ENCODE results near the gene MYBPC1.

The MYBPC1 gene

DNA sequence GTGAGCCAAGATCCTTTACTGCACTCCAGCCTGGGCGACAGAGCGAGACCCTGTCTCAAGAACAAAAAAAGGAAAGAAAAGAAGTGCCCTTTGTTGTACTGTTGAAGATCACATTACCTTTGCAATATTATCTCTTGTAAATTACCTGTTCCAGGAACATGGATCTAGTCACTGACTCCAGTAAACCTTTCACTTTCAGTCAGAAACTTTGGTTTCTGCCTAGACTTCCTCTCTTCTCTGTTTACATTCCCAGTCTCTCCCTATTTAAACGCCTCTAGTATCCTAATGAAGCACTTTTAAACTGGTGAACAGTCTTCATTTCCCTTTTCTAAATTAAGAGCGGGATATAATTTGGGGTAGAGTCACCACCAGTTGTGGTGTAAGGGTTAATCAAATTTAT lies 115.5 kb downstream of the MYBPC1 start:
- Histone ChIP-seq H3K79me2 (ENCODE audit: insufficient read depth, low read length) (no peaks in the 10 kb centered on the region), H3K36me3 (ENCODE audit: low read length) (no peaks in the 10 kb centered on the region), H3K27me3 (ENCODE audit: low read length) (no peaks in the 10 kb centered on the region), H3K4me2 (ENCODE audit: low read depth, low read length, poor library complexity, severe bottlenecking) (no peak overlapping the region), H3K9me3 (ENCODE audit: insufficient read depth, low read length) (no peaks in the 10 kb centered on the region), H4K20me1 (ENCODE audit: low read depth, low read length) (no peaks in the 10 kb centered on the region), H3K27ac (ENCODE audit: low read depth, low read length) (no peak overlapping the region), H3F3A (ENCODE audit: insufficient read depth) (no peaks in the 10 kb centered on the region), H2AFZ (ENCODE audit: low read depth, low read length, severe bottlenecking) (no peak overlapping the region), H3K4me3 (ENCODE audit: insufficient read depth, low read length, poor library complexity, severe bottlenecking) (no peak overlapping the region), H3K9me2 (replicated peaks; ENCODE audit: insufficient read depth, low read length) (no peaks in the 10 kb centered on the region), H3K9ac (ENCODE audit: low read length) (no peak overlapping the region)
- no peak for TF ChIP-seq EZH2phosphoT487 (conservative IDR thresholded peaks at IDR 0.05; ENCODE audit: low read length)

DNA sequence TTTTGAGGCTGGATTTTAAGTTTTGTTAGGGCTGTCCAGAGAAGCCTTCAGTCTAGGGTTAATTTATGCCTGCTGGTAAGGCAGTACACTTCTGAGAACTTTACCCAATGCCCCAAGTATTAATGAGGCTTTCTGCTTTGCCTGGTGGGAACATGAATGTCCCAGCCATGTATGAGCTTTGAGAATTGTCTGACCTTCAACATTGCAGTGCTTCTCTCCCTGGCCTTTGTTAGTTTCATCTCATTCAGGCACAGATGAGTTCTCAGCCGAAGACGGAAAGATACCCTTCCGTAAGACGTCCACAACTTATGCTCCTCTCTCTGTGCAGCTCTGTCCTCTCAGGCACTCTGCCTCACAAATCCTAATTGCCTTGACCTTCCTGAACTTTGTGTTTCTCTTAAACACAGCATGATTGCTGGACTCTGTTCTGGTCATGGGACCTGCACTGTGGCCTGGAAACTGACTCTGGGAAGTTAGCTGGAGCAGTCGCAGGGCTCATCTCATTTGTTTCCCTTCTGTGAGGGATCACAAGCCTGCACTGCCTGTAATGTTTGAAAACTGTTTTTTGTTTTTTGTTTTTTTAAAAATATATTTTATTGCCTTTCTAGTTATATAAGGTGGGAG lies 118.4 kb downstream of the MYBPC1 start:
- Histone ChIP-seq H3K4me2 (ENCODE audit: low read depth, low read length, poor library complexity, severe bottlenecking) (no peak overlapping the region), H4K20me1 (ENCODE audit: low read depth, low read length) (no peaks in the 10 kb centered on the region), H3K27ac (ENCODE audit: low read depth, low read length) (no peak overlapping the region), H3K36me3 (ENCODE audit: low read length) (no peaks in the 10 kb centered on the region), H3K27me3 (ENCODE audit: low read length) (no peaks in the 10 kb centered on the region), H3K4me3 (ENCODE audit: insufficient read depth, low read length, poor library complexity, severe bottlenecking) (no peak overlapping the region), H3K79me2 (ENCODE audit: insufficient read depth, low read length) (no peaks in the 10 kb centered on the region), H3K9me2 (replicated peaks; ENCODE audit: insufficient read depth, low read length) (no peaks in the 10 kb centered on the region), H2AFZ (ENCODE audit: low read depth, low read length, severe bottlenecking) (no peak overlapping the region), H3F3A (ENCODE audit: insufficient read depth) (no peaks in the 10 kb centered on the region), H3K9me3 (ENCODE audit: insufficient read depth, low read length) (no peaks in the 10 kb centered on the region), H3K9ac (ENCODE audit: low read length) (no peak overlapping the region)
- no peak for TF ChIP-seq EZH2phosphoT487 (conservative IDR thresholded peaks at IDR 0.05; ENCODE audit: low read length)
- TF ChIP-seq, protein P1, sequence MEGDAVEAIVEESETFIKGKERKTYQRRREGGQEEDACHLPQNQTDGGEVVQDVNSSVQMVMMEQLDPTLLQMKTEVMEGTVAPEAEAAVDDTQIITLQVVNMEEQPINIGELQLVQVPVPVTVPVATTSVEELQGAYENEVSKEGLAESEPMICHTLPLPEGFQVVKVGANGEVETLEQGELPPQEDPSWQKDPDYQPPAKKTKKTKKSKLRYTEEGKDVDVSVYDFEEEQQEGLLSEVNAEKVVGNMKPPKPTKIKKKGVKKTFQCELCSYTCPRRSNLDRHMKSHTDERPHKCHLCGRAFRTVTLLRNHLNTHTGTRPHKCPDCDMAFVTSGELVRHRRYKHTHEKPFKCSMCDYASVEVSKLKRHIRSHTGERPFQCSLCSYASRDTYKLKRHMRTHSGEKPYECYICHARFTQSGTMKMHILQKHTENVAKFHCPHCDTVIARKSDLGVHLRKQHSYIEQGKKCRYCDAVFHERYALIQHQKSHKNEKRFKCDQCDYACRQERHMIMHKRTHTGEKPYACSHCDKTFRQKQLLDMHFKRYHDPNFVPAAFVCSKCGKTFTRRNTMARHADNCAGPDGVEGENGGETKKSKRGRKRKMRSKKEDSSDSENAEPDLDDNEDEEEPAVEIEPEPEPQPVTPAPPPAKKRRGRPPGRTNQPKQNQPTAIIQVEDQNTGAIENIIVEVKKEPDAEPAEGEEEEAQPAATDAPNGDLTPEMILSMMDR (IDR thresholded peaks at IDR 0.05; ENCODE audit: insufficient read depth, low read length, poor library complexity, severe bottlenecking), result no peak

DNA sequence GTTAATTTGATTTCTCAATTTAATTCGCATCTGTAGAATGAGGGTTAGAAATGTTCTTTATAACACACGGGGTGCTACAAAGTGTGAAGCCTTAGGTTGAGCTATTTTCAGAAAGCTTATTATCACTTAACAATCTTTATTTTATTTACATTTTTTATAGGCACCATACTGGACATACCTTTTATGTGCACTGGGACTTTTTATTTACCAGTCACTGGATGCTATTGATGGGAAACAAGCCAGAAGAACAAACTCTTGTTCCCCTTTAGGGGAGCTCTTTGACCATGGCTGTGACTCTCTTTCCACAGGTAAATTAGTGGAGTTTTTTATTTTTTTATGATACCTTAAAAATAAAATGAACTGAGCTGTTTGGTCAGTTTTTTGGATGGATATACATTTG lies 119.2 kb downstream of the MYBPC1 start:
- no peak overlapping the region for H3K4me2 ChIP-seq (ENCODE audit: low read depth, low read length, poor library complexity, severe bottlenecking)
- H3K9ac ChIP-seq (ENCODE audit: low read length), result no peak overlapping the region
- no peaks in the 10 kb centered on the region for H3K79me2 ChIP-seq (ENCODE audit: insufficient read depth, low read length)
- no peak for TF ChIP-seq EZH2phosphoT487 (conservative IDR thresholded peaks at IDR 0.05; ENCODE audit: low read length)
- TF ChIP-seq, protein P1 (IDR thresholded peaks at IDR 0.05; ENCODE audit: insufficient read depth, low read length, poor library complexity, severe bottlenecking), result no peak
- no peak overlapping the region for H2AFZ ChIP-seq (ENCODE audit: low read depth, low read length, severe bottlenecking)
- H3K36me3 ChIP-seq (ENCODE audit: low read length), result no peaks in the 10 kb centered on the region
- no peak overlapping the region for H3K27ac ChIP-seq (ENCODE audit: low read depth, low read length)
- H3K9me2 ChIP-seq (replicated peaks; ENCODE audit: insufficient read depth, low read length), result no peaks in the 10 kb centered on the region
- H4K20me1 ChIP-seq (ENCODE audit: low read depth, low read length), result no peaks in the 10 kb centered on the region
- no peaks in the 10 kb centered on the region for H3K9me3 ChIP-seq (ENCODE audit: insufficient read depth, low read length)
- H3K27me3 ChIP-seq (ENCODE audit: low read length), result no peaks in the 10 kb centered on the region
- no peak overlapping the region for H3K4me3 ChIP-seq (ENCODE audit: insufficient read depth, low read length, poor library complexity, severe bottlenecking)
- no peaks in the 10 kb centered on the region for H3F3A ChIP-seq (ENCODE audit: insufficient read depth)

DNA sequence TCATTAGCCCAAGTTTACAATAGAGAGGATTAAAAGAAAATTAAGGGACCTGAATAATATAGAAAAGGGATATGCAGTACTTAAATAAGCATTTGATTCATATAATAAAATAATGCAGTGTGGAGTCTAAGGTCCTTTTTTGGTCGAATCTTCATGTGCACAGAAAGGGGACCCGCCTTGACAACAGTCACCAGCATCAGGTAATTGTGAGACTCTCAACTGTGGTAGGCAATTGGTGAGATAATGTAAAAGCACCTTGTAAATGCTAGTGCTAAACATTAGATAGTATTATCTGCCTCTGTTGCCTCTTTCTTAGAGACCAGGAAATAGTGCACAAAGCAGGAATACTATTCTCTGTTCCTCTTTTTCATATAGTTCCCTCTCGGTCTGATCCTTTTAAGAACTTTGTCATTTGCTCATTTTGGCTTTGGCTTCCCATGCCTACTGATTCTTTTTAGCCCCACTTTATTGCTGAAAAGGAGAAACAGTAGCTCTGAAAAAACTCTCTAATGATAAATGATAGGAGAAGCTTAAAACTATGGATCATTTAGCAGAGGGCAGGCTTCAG lies 120.2 kb downstream of the MYBPC1 start:
- no peaks in the 10 kb centered on the region for H3K36me3 ChIP-seq (ENCODE audit: low read length)
- no peak overlapping the region for H3K27ac ChIP-seq (ENCODE audit: low read depth, low read length)
- H3K4me2 ChIP-seq (ENCODE audit: low read depth, low read length, poor library complexity, severe bottlenecking), result no peak overlapping the region
- H3F3A ChIP-seq (ENCODE audit: insufficient read depth), result no peaks in the 10 kb centered on the region
- TF ChIP-seq EZH2phosphoT487 (conservative IDR thresholded peaks at IDR 0.05; ENCODE audit: low read length), result no peak
- TF ChIP-seq, protein P1 (IDR thresholded peaks at IDR 0.05; ENCODE audit: insufficient read depth, low read length, poor library complexity, severe bottlenecking), result no peak
- H3K79me2 ChIP-seq (ENCODE audit: insufficient read depth, low read length), result no peaks in the 10 kb centered on the region
- H3K4me3 ChIP-seq (ENCODE audit: insufficient read depth, low read length, poor library complexity, severe bottlenecking), result no peak overlapping the region
- no peak overlapping the region for H3K9ac ChIP-seq (ENCODE audit: low read length)
- H3K27me3 ChIP-seq (ENCODE audit: low read length), result no peaks in the 10 kb centered on the region
- H3K9me3 ChIP-seq (ENCODE audit: insufficient read depth, low read length), result no peaks in the 10 kb centered on the region
- H3K9me2 ChIP-seq (replicated peaks; ENCODE audit: insufficient read depth, low read length), result no peaks in the 10 kb centered on the region
- no peak overlapping the region for H2AFZ ChIP-seq (ENCODE audit: low read depth, low read length, severe bottlenecking)
- H4K20me1 ChIP-seq (ENCODE audit: low read depth, low read length), result no peaks in the 10 kb centered on the region

Data from SU-DHL-6 (cell line).